NCI-H1092 treated with DMSO at 0.1 percent for 48 hours (cell line): ENCODE results near the gene REM2.
A peak's percentile ranks its signal among the peaks of the same experiment; 100 is the strongest.
"Not testable (repeated sequence)": the region's sequence is repeated elsewhere in the genome, so short reads cannot be mapped to it uniquely, and the experiment has no call there.

Experiments used
- DNase-seq: peaks from one replicate; lab custom pipeline; 2025; lab: John Stamatoyannopoulos, UW

Gene REM2

DNA sequence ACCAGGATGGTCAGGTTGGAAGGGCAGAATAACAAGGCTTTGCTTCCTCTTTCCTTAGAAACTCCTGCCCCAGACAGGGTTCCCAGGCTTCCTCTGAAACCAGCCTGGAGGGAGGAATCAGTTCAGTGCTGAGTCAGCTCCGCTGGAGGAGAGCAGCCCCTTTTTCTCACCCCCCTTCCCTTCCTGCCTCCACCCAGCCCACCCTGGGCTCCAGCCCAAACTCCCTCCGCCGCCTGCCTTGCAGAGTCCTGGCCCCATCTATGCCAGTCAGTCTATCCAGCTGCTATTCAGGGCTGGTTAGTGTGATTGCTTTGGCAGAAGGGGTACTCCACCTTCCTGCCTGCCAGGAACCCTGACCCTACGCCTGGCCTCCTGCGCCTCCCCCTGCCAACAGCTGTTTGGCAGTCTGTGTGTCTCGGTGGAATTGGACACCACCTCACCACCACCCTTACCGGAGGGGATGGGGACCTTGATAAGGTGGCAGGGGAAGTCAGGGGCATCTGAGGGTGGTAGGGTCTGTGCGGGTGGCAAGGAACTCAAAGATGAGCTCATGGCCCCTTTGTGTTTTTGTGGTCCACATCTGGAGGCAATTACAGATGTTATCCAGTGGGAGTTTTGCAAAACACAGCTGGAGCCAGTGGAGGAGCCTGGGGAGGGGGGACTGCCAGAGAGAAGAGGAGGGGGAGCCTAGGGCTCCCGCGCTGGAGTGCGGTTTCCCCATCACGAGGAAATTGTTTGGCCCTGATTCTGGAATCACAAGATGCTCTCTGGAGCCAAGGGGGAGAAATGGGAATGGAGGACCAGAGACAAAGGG lies 34.5 kb upstream of the REM2 start:
- DNase-seq = peak; percentile 44

DNA sequence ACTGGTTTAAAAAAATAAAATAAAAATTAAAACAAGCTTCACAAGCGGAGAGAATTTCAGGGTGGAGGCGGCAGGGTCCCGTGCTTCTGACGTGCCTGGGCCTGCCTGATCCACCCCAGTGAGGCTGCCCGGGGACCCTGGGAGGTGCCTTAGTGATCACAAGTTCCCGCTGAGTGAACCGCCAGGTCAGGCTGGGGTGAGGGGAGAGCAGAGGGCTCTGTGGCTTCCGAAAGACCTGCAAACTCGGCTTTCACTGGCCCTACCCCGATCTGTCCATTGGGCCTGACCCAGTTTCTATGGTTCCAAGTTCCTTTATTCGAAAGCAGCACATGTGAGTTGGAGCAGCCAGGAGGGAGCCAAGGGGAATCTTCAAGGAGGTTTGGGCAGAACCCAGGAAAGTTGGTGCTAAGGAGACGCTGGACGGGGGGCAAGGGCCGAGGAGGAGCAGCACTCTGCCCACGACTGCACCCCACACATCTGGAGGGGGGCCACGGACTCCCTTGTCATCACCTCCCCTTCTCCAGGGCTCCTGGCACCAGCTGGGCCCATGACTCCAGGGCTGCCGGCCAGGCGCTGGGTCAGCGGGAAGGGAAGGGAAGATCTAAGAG lies 33.7 kb upstream of the REM2 start:
- no peak for DNase-seq

DNA sequence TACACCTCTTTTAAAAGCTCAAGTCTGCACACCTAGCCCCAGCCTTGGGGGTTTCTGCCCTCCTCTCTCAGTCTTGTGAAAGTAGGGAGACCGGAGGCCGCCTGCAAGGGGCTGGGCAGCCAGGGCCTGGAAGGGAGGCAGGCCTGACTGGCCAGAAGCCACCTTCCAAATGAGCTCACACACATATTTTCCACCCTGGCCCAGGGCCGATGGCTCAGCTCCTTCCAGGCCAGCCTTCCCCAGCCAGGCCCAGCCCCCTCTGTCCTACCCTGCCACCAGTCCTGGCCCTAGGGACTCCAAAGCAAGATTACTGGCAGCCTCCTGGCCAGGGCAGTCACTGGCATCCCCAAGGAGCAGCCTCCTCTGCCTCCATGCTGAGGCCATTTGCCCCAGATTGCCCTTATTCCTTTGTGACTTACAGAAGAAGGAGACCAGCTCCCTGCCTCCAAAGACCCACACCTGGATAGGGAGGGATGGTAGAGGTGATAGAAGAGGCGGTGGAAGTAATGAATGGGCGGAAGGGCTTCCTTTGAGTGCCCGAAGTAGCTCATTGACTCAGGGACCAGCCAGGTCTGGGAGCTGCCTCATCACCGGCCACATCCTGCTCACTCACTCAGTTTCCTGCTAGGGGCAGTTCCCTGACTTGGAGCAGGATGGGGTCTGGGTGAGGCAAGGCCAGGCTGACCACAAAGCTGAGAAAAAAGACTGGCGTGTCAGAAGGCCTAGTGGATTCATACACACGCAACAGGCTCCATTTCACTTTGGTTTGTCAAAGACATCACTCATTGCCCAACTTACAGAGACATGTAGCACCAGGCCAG lies 31.9 kb upstream of the REM2 start:
- no peak for DNase-seq

DNA sequence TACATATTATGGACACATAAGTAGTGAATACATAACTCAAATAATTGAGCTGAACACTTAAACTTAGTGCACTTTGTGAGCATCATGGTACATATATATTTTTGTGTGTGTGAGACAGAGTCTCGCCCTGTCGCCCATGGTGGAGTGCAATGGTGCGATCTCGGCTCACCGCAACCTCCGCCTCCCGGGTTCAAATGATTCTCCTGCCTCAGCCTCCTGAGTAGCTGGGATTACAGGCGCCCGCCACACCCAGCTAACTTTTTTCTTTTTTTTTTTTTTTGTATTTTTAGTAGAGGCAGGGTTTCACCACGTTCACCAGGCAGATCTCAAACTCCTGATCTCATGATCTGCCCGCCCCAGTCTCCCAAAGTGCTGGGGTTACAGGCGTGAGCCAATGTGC lies 30.8 kb upstream of the REM2 start:
- DNase-seq = not testable (repeated sequence)

DNA sequence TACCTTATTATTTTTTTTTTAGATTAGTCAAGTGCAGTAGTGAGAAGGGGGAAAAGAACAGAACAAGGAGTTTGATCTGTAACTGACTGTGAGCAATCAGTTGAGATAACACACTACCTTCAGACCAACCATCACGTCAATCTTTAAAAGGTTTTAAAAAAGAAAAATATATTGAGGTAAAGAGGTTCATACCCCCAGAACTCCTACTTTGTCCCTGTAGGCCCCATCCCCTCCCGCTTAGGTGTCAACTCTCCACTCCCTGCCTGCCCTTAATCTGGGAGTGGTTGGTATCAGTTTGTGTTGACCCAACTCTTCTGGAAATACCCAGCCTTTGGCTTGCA lies 30.5 kb upstream of the REM2 start:
- no peak for DNase-seq

DNA sequence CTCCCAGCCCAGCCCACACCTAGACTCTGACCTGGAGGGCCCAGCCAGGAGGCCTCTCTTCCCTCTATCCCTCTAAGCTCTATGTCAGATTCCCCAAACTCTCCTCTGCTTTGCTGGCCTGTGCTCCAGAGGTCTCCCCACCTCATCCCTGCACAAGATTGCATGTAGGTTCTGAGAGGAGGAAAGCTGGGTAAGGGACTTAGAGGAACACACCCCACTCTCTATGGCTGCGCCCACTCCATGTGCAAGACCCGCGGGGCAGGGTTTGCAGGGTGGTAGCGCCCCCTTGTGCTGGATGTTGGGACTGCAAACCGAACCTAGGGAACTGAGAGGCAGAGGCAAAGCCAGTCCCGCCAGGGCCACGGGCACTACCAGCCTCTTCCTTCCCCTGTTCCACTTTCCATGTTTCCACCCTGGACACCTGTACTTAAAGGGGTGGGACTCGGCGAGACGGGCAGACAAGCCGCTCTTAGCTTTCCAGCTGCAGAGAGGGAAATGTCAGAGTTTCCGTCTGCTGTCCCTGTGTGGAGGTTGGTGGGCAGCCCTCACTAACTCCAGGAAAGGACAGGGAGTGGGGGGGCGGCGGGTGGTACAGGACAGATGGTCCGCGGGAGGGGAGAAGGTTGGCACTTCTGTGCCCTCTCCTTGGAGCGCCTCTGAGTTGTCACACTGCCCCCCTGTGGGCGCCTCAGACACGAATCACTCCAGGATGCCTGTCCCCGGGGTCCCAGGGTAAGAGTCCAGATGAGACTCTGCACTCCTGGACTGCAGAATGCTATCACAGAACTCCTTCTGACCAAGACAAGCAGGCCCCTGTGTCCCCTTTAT lies 29.9 kb upstream of the REM2 start:
- DNase-seq = peak; percentile 73

DNA sequence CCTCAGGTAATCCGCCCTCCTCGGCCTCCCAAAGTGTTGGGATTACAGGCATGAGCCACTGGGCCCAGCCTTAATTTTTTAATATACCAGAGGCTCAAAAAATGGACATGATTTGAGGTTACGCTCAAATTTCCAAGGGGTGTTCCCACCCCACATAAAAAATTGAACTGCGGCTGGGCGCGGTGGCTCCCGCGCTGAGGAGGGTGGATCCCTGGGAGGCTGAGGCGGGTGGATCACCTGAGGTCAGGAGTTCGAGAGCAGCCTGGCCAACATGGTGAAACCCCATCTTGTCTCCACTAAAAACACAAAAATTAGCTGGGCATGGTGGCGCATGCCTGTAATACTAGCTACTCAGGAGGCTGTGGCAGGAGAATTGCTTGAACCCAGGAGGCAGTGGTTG lies 28.7 kb upstream of the REM2 start:
- not testable (repeated sequence) for DNase-seq

DNA sequence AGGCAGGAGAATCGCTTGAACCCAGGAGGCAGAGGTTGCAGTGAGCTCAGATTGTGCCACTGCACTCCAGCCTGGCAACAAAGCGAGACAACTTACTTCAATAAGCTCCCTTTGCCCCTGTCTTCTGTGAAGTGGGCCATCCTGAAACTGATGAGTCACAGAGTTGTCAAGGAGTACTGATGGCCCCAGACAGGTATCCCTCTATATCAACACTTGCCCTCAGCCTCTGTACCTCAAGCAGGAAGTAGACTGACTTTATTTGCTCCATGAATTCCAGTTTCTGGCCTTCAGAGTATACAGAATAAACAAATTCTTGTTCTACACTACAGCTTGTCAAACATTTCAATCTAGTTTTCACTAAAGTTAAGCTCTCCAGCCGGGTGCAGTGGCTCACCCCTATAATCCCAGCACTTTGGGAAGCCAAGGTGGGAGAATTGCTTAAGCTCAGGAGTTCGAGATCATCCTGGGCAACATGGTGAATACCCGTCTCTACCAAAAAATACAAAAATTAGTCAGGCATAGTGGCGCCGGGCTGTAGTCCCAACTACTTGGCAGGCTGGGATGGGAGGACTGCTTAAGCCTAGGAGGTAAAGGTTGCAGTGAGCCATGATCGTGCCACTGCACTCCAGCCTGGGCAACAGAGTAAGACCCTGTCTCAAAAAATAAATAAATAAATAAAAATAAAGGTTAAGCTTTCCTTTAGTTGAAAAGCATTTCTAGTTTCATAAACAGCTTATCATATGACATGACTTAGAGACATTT lies 27.9 kb upstream of the REM2 start:
- no peak for DNase-seq

DNA sequence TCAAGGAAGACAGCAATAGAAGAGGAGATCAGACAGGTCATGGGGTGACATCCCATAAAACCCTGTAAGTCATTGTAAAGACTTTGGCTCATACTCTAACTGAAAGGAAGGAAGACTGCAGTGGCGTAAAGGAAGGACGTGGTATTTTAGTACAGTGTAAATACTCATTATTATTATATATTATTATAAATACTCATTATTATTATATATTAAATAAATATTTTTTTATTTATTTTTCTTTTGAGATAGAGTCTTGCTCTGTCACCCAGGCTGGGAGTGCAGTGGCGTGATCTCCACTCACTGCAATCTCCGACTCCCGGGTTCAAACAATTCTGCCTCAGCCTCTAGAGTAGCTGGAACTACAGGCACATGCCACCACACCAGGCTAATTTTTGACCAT lies 26.6 kb upstream of the REM2 start:
- DNase-seq = no peak

DNA sequence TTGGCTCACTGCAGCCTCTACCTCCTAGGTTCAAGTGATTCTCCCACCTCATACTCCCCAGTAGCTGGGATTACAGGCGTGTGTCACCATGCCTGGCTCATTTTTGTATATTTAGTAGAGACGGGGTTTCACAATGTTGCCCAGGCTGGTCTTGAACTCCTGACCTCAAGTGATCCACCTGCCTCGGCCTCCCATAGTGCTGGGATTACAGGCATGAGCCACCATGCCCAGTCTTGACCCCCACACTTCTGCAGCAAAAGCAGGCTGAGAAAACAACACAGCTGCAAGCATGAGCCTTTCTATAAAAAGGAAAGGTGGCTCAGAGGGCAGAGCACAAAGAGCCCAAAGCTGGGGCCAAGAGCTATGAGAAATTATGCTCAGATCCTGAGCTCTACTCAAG lies 22.6 kb upstream of the REM2 start:
- not testable (repeated sequence) for DNase-seq

DNA sequence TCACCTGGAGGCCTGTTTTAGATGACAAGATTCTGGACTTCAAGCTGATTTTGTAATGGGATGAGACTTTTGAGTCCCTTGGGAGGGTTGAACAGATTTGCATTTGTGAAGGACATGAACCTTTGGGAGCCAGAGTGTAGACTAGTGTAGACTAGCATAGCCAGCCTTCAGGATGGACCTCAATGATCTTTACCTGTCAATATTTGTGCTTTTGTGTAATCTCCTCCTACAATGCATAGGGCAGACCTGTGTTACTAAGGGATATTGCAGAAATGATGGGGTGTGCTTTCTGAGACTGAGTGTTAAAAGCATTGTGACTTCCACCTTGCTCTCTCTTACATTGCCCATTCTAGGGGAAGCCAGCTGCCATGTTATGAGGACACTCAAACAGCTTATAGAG lies 21.4 kb upstream of the REM2 start:
- no peak for DNase-seq

DNA sequence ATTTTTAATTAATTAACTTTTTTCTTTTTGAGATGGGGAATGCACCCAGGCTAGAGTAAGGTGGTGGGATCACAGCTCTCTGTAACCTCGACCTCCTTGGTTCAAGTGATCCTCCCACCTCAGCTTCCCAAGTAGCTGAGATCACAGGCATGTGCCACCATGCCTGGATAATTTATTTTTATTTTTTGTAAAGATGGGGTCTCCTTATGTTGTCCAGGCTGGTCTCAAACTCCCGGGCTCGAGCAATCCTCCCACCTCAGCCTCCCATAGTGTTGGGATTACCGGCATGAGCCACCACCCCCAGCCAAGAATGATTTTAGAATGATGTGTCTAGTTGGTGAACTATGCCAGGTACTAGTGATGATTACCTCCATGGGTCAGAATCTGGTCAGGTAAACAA lies 18.0 kb upstream of the REM2 start:
- DNase-seq = no peak

DNA sequence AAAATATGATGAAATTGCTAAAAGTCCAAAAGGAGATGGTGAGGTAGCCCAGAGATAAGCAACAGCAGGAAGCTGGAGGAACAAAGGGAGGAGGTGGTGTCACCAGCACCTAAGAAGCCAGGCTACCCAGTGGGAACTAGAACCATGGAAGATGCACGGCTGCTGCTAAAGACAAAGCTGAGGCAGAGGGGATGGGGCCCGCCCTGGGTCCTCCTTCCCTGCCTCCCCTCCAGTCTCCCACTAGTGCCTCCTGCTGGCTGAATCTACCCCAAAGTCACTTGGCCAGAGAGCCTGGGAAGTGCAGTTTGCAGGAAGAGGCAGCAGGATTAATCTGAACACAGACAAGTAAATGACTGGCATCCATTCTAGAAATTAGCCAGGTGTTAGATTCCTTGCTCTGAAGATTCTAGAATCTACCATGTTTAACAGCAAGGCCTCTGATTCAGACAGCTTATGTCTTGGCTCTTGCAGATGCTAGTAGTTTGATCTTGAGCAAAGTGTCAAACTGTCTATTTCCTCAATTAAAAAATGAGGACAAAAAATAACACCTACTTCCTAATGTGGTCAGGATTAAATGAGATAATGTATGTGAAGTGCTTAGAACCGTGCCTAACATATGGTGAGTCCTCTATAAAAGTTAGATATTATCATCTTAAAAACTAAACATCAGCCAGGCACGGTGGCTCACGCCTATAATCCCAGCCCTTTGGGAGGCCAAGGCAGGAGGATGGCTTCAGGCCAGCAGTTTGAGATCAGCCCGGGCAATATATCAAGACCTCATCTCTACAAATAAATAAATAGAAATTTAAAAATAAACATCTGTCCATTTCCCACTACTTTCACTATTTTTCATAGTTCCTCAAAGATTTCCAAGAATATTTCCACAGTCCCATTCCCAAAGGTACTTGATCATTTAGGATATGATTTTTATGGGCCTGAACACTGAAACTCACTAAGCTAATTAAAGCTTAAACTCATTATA lies 17.3 kb upstream of the REM2 start:
- DNase-seq = no peak

DNA sequence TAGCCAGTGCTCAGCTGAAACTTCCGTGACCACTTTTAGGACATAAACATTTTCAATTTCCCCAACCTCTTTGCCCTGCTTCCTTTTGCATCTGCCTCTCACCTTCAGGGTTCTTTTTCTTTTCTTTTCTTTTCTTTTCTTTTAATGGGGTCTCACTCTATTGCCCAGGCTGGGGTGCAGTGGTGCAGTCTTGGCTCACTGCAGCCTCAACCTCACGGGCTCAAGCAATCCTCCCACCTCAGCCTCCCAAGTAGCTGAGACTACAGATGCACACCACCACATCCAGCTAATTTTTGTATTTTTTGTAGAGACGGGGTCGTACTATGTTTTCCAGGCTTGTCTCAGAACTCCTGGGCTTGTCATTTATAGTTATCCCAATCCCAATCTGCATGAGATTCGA lies 16.1 kb upstream of the REM2 start:
- DNase-seq = no peak

DNA sequence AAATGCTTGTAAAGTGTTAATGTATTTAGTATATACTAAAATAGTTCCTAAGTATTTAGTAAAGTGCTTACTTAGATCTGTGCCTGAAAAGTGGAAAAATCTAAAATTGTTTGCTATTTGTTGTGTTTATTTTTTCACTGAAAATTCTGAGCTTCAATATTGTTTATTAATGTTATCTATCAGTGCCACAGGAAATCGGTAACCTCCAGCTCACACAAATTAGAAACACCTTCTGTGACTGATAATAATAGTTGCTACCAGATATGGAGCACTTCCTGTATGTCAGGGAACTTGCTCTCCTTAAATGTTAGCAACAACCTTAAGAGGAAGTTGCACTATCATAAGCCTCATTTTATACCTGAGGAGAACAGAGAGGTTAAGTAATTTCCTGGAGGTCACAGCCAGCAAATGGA lies 12.2 kb upstream of the REM2 start:
- DNase-seq = no peak

DNA sequence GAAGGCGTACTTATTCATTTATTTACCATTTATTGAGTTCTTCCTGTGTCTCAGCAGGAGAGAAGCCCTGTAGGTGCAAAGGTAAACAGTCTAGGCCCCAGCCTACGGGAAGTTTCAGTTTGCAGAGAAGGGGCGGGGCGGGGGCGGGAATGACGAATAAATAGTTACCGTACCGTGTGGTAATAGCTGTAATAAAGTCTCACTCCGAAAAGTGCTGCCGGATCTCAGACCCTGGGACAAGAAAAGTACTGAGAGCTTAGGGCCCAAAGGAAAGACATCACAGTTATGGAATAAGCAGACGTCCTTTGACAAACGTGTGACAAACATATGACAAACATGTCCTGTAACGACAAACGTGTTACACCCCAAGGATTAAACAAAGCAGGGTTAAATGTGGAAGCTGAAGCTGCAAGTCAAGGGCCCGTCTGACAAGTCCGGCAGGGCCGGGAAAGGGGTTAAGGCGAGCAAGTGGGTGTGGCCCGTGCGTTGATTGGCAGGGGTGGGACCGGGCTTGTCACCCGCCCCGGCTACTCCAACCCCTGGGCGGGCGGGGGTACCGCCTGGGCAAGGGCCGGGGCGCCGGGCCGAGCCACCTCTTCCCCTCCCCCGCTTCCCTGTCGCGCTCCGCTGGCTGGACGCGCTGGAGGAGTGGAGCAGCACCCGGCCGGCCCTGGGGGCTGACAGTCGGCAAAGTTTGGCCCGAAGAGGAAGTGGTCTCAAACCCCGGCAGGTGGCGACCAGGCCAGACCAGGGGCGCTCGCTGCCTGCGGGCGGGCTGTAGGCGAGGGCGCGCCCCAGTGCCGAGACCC lies 11.6 kb upstream of the REM2 start, which contains the start of gene LRP10:
Gene LRP10, plus strand, starts transcription at position 517 of the 809 bp plus-strand sequence. CDS start 564 bp downstream, outside the sequence.
- peak; percentile 65 for DNase-seq

DNA sequence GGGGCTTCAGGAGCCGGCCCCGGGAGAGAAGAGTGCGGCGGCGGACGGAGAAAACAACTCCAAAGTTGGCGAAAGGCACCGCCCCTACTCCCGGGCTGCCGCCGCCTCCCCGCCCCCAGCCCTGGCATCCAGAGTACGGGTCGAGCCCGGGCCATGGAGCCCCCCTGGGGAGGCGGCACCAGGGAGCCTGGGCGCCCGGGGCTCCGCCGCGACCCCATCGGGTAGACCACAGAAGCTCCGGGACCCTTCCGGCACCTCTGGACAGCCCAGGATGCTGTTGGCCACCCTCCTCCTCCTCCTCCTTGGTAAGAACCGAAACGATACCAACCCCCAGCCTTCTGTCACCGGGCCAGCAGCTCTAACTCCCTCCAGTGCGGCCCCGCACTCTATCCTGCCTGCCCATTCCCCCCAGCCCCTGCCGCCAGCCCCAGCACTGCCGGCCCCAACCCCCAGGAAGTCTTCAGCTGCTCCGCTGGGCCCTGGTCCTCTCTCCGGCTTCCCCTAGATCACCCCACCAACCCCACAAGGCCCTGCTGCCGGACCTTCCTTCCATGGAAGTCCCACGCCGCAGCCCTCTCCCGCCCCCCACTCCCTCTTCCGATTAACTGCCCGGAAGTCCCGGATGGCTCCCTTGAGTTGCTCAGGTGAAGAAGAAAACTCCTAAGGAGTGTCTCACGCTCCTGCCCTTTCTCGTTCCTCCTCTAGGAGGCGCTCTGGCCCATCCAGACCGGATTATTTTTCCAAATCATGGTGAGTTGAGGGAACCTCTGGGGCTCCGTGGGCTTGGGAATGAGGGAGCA lies 10.8 kb upstream of the REM2 start:
- peak; percentile 63 for DNase-seq

DNA sequence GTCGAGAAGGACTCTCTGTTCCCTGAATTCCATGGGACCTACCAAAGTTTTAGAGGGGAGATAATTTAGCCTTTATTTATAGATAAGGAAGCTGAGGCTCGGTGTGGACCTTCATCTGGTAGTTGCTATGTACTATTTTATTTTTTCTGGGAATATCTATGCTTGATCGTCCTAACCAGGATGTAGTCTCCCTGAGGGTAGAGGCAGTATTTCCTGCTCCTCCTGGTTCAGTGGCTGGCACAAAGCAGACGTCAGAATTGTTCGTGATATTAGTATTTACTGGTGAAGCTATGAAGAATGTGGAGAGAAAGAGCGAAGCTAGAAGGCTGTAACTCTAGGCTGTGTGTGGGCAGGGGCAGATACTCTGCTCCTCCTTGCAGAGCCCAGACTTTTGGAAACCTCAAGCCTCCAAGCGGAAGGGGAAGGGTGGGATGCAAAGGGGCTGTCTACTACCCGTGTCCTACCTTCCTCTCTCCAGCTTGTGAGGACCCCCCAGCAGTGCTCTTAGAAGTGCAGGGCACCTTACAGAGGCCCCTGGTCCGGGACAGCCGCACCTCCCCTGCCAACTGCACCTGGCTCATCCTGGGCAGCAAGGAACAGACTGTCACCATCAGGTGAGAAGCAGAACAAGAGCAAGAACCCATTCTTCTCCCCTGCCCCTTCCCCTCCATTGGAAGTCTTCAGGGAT lies 10.0 kb upstream of the REM2 start:
- DNase-seq = no peak
